ENCODE data around the gene MROH9. TPM values are rescaled to one million over a fixed set of nuclear protein-coding genes. Genes with fewer than 3 reads are reported as not detected.

The MROH9 gene, protein sequence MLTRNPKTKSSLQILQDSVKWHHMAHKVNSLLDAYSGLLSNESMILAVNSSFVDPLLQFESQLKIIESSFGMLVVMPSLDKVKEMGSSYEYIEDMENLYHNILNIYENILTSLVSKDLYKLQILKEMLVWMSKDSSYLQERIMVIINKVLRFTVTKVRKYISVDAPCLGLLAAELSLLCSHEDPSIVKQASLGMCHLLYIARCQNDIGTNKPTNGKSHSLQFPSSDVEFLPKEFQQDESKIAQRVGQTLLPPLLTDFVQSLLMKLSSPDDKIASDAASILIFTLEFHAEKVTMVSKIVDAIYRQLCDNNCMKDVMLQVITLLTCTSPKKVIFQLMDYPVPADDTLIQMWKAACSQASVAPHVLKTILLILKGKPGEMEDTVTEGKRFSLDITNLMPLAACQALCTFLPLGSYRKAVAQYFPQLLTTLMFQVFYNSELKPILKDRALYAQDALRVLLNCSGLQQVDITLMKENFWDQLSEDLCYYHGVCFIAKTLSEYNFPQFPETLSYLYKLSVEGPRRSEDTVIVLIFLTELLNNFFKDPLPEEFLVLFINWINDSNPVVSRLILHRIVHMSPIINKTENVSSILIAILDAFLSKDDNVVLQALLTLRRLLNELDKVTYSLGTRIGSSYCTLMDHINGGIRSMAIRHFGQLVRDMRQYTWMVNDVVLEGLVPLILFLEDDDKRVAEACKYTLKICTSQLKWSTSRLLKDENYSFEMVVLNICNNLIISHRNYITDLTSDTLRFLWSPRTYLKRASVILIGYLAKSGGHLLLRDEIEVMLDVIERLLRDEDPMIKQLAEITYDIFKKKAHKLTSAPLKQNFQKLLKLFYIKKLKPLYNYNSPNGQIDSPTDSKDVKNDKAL
- total RNA-seq, result not detected

DNA sequence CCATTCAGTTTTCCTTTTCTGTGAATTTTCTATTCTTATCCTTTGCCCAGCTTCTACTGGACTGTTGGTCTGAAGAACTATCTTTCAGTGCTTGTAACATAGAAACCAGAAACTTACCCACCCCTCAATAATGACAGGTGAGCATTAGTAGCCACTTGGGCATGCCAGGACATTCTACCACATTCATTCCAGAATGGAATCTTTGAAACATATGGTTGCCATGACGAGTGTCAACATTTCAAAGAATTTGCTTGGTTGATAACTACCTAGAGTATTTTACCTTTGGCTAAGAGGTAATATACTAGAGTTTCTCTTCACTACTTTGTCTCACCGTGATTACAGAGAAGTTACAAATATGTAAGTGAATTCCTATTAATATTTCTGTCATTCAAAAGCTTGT is at the start of gene MROH9:
Gene MROH9, plus strand, starts transcription at position 304 of the 400 bp plus-strand sequence. CDS start 10,023 bp downstream, outside the sequence.
- TF ChIP-seq POLR2A (IDR thresholded peaks at IDR 0.05; ENCODE audit: low read depth), result no peak
- TF ChIP-seq, protein P1, sequence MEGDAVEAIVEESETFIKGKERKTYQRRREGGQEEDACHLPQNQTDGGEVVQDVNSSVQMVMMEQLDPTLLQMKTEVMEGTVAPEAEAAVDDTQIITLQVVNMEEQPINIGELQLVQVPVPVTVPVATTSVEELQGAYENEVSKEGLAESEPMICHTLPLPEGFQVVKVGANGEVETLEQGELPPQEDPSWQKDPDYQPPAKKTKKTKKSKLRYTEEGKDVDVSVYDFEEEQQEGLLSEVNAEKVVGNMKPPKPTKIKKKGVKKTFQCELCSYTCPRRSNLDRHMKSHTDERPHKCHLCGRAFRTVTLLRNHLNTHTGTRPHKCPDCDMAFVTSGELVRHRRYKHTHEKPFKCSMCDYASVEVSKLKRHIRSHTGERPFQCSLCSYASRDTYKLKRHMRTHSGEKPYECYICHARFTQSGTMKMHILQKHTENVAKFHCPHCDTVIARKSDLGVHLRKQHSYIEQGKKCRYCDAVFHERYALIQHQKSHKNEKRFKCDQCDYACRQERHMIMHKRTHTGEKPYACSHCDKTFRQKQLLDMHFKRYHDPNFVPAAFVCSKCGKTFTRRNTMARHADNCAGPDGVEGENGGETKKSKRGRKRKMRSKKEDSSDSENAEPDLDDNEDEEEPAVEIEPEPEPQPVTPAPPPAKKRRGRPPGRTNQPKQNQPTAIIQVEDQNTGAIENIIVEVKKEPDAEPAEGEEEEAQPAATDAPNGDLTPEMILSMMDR (IDR thresholded peaks at IDR 0.05), result no peak
- no peak for TF ChIP-seq POLR2AphosphoS5 (IDR thresholded peaks at IDR 0.05)
- TF ChIP-seq EP300 (IDR thresholded peaks at IDR 0.05), result no peak
- H3K36me3 ChIP-seq, result no peaks in the 10 kb centered on the region
- no peaks in the 10 kb centered on the region for H3K9me3 ChIP-seq
- H3K27ac ChIP-seq (replicated peaks in 1 of 4), result no peak within 1 kb of the TSS
- no peak within 1 kb of the TSS for H3K4me3 ChIP-seq
- no peak for DNase-seq (ENCODE audit: extremely low spot score)
- H3K4me1 ChIP-seq, result peaks cover 0 to 4% (median 0%) of the 10 kb centered on the region in 4 donors
- 85% methylated on average over 2 of the region's 2 CpGs for WGBS
- intact Hi-C loops (cut with DNase I), result no loop called here
- no peaks in the 10 kb centered on the region for H3K27me3 ChIP-seq

DNA sequence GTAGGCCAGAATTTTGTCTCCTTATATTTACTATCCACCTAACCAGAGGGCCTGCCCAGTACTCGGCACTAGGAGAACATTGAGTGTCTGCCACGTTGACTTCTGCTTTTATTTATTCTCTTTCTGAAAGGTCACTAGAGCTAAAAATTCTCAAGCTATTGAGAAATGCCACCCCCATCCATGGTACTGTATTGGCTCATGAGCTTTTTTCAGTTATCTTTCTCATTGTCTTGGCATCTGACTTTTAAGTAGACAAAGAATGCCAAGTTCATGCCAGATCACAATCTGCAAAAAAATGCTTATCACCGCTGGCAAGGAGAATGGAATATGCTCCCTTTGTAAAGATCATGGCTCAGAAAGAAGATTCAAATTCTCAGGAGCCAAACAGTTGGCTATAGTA is 49.8 kb upstream of the MROH9 start:
- TF ChIP-seq POLR2AphosphoS5 (IDR thresholded peaks at IDR 0.05), result no peak
- TF ChIP-seq EP300 (IDR thresholded peaks at IDR 0.05), result no peak
- TF ChIP-seq, protein P1 (IDR thresholded peaks at IDR 0.05), result no peak

DNA sequence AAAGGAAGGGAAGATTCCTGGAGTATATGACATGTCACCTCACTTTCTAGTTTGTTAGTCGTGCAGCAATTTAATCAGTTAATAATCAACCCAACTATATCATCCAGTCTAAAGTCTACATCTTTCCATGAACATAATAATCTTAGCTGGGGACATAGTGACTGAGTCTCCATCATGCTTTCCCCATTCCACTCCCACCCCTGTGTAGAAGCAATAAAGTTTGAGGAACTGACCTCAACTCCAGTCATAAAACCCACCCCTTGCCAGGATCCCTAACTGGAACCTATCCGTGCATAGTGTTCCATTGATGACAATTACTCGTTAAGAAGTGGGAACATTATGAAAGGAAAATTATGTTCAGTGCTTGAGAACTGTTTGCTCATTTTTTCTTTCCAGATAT is 48.9 kb upstream of the MROH9 start:
- Histone ChIP-seq H3K27ac (replicated peaks in 1 of 4) (no peak overlapping the region), H3K4me1 (peaks cover 0 to 9% (median 6%) of the 10 kb centered on the region in 4 donors), H3K27me3 (no peaks in the 10 kb centered on the region), H3K4me3 (no peak overlapping the region), H3K9me3 (no peaks in the 10 kb centered on the region), H3K36me3 (no peaks in the 10 kb centered on the region)
- intact Hi-C loops (cut with DNase I), result no loop called here
- WGBS, result 85% methylated on average over 3 of the region's 3 CpGs
- TF ChIP-seq, protein P1 (IDR thresholded peaks at IDR 0.05), result no peak
- no peak for TF ChIP-seq POLR2A (IDR thresholded peaks at IDR 0.05; ENCODE audit: low read depth)
- TF ChIP-seq EP300 (IDR thresholded peaks at IDR 0.05), result no peak
- no peak for TF ChIP-seq POLR2AphosphoS5 (IDR thresholded peaks at IDR 0.05)
- DNase-seq (ENCODE audit: extremely low spot score), result no peak

More for the DNA sequence above, 49.8 kb upstream of the MROH9 start:
- no peaks in the 10 kb centered on the region for H3K36me3 ChIP-seq
- no peaks in the 10 kb centered on the region for H3K27me3 ChIP-seq
- H3K4me3 ChIP-seq, result no peak overlapping the region
- DNase-seq (ENCODE audit: extremely low spot score), result no peak
- no peak overlapping the region for H3K27ac ChIP-seq (replicated peaks in 1 of 4)
- intact Hi-C loops (cut with DNase I), result no loop called here
- no peaks in the 10 kb centered on the region for H3K9me3 ChIP-seq
- WGBS, result 78% methylated on average over 3 of the region's 3 CpGs
- peaks cover 0 to 12% (median 7%) of the 10 kb centered on the region in 4 donors for H3K4me1 ChIP-seq

DNA sequence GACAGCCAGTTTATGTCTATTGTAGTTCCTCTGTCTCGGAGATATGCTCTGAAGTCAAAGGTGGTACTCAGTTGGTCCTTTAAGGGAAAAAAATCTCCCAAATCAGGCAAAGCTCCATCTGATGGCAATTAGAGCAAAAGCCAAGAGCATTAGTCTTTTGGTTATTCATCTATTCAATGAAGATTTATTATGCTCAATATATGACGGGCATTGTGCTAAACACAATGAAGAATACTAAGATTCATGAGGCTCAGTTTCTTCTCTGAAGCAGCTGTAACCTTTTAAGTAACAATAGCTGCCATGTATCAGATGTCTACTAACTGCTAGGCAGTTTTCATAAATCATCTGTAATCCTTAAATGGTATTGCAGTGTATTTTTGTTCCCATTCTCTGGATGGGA is 47.6 kb upstream of the MROH9 start:
- Histone ChIP-seq H3K4me1 (no peaks in the 10 kb centered on the region), H3K9me3 (no peaks in the 10 kb centered on the region), H3K27me3 (no peaks in the 10 kb centered on the region), H3K27ac (replicated peaks in 1 of 4) (no peak overlapping the region), H3K36me3 (no peaks in the 10 kb centered on the region), H3K4me3 (no peak overlapping the region)
- WGBS, result 52% methylated on average over 2 of the region's 2 CpGs
- no peak for DNase-seq (ENCODE audit: extremely low spot score)
- TF ChIP-seq POLR2A (IDR thresholded peaks at IDR 0.05; ENCODE audit: low read depth) (no peak), EP300 (IDR thresholded peaks at IDR 0.05) (no peak), POLR2AphosphoS5 (IDR thresholded peaks at IDR 0.05) (no peak)
- TF ChIP-seq, protein P1 (IDR thresholded peaks at IDR 0.05), result no peak
- intact Hi-C loops (cut with DNase I), result no loop called here
